Epithelial cell of proximal tubule (primary cell): ENCODE results near the gene WDR86. TPM values are rescaled to one million over a fixed set of nuclear protein-coding genes. Genes with fewer than 3 reads are reported as not detected.

Experiments
- DNase-seq: peaks from one replicate; pipeline ENCODE4 v3.0.0-alpha.2; 2011; ENCODE audit warnings: low read depth
- H3K4me3 ChIP-seq: 2 replicates; pipeline ENCODE4 v1.5.1; 2011; ENCODE audit warnings: low read depth, mild to moderate bottlenecking, low read length
- total RNA-seq: library from RNA; depleted of rRNA; stranded (reverse); fragments of >200 nt; gene quantifications from 2 replicates; pipeline ENCODE4 v1.2.3, GENCODE V29; 2015
- TF ChIP-seq, protein P1 (sequence below): conservative IDR thresholded peaks from 2 replicates; pipeline ENCODE4 v1.5.1; 2012; ENCODE audit warnings: low read depth, mild to moderate bottlenecking, low read length

The WDR86 gene
- total RNA-seq, 1 donor from 2014 or later: 3.1 TPM

DNA sequence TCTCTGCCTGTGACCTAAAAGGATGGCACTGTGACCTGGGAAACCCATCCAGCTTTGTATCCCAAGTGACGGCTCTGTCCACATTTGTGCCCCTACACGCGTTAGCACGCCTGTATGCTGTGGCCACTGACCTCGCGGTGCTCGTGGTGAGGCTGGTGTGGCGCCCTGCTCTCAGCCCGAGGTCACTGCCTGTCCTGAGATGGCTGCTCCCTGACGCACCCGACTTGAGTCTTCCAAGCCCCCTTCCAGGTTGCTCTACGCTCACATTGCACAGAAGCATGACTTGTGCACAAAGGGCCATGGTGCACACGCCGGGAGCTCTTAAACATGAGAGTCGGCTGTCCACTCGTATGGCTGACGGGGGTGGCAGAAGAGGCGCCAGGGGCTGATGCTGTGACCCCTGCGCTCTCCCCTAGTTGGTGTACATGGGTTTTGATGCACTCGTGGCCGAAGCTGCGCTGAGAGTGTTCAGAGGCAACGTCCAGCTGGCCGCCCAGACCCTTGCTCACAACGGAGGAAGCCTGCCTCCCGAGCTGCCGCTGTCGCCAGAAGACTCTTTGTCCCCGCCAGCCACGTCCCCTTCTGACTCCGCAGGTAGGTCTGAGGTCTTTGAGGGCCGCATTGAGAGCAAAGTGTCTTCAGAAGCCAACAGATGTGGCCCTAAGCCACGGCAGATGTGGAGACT, 33.5 kb downstream of the WDR86 start:
- no peak for DNase-seq
- TF ChIP-seq, protein P1, sequence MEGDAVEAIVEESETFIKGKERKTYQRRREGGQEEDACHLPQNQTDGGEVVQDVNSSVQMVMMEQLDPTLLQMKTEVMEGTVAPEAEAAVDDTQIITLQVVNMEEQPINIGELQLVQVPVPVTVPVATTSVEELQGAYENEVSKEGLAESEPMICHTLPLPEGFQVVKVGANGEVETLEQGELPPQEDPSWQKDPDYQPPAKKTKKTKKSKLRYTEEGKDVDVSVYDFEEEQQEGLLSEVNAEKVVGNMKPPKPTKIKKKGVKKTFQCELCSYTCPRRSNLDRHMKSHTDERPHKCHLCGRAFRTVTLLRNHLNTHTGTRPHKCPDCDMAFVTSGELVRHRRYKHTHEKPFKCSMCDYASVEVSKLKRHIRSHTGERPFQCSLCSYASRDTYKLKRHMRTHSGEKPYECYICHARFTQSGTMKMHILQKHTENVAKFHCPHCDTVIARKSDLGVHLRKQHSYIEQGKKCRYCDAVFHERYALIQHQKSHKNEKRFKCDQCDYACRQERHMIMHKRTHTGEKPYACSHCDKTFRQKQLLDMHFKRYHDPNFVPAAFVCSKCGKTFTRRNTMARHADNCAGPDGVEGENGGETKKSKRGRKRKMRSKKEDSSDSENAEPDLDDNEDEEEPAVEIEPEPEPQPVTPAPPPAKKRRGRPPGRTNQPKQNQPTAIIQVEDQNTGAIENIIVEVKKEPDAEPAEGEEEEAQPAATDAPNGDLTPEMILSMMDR: no peak
- H3K4me3 ChIP-seq: no peak overlapping the region

DNA sequence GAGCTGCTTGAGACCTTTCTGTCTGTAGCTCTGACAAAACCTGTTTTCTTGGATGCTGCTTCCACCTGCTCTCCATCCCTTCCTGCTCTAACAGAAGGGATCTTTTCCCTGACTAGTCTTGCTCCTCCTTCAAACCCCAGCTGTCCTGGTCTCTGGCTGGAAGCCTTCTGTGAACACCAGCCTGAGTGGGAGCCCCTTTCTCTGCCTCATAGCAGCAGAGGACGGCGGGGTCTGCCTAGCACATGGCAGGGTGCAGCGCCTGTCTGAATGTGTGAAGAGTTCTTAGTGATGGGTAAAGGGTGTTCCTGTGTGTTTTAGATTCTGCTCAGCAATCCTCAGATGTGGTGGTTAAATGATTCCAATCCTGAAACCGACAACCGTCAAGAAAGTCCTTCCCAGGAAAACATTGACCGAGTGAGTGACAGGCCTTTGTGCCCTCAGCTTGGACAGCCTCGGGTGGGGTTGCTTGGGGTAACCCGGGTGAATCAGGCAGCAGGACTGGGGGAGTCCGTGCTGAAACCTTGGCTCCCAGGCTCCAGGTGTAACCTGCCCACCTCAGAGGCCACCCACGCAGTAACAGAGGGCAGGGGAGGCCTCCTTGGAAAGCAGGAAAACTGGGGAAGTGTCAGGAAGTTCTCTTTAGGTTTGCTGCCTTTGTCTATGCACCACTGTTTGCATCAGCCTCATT, 34.2 kb downstream of the WDR86 start:
- DNase-seq: no peak
- TF ChIP-seq, protein P1: no peak
- no peak overlapping the region for H3K4me3 ChIP-seq

DNA sequence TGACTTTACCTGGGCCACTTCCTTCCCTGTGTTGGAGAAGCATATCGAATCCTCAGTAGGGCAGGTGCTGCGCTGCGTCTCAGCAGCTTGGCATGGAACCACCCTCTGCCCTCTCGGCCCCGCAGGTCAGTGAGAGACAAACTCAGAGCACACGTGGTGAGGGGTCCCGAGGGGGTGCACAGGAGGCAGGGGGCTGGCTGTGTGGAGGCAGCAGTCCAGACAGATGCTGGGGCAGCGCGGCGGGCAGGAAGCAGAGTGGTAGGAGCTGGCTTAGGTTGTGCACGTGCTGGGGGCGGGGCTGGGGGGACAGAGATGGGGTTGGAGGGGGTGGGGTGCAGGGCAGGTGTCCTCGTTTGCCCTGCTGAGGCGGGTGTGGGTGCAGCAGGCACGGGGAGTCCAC, 35.1 kb downstream of the WDR86 start:
- DNase-seq: no peak
- no peak overlapping the region for H3K4me3 ChIP-seq
- TF ChIP-seq, protein P1: no peak

DNA sequence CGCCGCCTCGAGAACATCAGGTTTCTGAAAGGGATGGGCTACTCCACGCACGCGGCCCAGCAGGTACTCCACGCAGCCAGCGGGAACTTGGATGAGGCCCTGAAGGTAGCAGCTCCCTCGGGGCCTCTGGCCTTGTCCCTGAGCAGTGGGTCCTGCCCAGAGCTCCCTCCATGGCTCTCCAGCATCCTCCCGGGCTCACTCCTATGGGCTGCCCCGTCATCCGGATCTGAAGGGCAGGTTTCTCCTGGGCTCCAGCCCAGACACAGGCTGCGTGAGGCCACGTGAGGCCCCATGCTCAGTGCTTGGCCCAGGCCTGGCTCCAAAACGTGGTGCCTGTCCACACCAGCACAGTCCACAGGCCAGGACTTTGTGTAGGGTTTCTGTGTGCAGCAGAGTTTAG, 35.7 kb downstream of the WDR86 start:
- TF ChIP-seq, protein P1: no peak
- H3K4me3 ChIP-seq: no peak overlapping the region
- DNase-seq: no peak

DNA sequence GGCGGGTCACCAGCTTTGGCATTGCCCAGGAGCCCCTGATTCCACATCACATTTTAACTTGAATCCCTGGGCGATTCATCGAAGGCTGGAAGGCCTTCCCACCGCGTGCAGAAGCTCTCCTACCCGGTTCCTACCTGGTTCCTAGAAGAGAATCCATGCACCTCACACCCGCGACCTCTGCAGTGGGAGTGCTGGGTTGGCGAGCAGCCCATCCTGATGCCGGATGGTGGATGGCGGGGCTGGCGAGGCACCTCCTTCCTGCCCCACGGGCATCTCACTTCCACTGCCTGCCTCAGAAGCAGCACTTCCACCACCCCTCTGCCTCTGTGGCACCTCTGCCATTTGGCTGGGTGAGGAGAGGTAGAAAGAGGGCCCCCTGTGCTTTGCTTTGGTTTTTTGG, 36.2 kb downstream of the WDR86 start:
- no peak for DNase-seq
- H3K4me3 ChIP-seq: no peak overlapping the region
- TF ChIP-seq, protein P1: no peak

DNA sequence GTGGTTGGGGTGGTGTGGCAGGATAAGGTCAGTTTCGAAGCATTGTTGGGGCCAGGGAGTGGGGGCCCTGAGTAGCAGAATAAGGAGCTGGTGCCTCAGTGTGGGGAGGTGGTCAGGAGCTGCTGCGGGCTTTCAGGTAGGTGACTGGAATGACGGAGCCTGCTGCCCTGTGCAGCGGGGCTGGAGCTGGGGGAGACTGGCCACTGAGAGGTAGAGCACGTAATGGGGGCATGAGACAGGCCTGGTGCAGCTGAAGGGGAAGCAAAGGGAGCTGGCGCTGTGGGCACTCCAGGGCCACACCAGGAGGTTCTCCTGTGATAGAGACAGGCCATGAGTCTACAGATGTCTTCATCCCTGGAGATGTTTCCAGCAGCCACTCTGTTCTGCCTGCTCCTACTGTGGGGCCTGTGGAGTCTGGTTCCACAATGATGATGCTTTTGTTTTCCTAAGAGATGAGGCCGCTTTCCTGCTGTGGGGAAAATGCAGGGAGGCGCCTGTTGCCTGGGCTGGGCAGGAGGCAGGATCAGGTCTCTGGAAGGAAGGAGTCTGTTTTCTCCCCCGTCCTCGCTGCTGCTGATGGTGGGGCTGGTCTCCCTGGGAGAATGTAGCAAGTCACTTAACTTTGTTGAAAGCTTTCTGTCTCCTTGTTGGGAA, 37.1 kb downstream of the WDR86 start:
- TF ChIP-seq, protein P1: no peak
- no peak for DNase-seq
- H3K4me3 ChIP-seq: no peak overlapping the region

DNA sequence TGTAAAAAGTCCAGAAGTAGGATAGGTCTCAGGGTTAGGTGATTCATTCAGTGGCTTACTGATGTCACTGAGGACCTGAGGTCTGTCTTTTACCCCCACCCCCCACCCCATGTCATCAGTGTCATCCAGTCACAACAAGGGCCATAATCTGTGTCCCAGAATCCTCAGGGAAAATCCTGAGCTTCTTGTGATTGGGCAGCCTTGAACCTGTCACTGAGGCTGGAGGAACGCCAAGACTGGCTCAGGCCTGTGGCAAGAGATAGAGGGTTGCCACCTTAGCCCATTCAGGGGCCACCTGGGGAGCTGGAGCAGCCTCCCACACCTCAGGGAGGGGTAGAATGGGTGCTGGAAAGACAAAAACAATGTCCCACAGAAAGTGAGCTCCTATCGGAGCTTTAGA, 38.6 kb downstream of the WDR86 start:
- no peak overlapping the region for H3K4me3 ChIP-seq
- TF ChIP-seq, protein P1: no peak
- no peak for DNase-seq
